GM19023 (cell line): Measurements from ENCODE around the gene AMBRA1.
"Not testable (repeated sequence)": the region's sequence is repeated elsewhere in the genome, so short reads cannot be mapped to it uniquely, and the experiment has no call there.

Experiments
- ATAC-seq: cut with Tn5 transposase; IDR thresholded peaks from one replicate; pipeline ENCODE4 v1.9.1; 2021; ENCODE audit warnings: mild to moderate bottlenecking, moderate library complexity; ENCODE audit not compliant: unreplicated experiment

AMBRA1 gene

DNA sequence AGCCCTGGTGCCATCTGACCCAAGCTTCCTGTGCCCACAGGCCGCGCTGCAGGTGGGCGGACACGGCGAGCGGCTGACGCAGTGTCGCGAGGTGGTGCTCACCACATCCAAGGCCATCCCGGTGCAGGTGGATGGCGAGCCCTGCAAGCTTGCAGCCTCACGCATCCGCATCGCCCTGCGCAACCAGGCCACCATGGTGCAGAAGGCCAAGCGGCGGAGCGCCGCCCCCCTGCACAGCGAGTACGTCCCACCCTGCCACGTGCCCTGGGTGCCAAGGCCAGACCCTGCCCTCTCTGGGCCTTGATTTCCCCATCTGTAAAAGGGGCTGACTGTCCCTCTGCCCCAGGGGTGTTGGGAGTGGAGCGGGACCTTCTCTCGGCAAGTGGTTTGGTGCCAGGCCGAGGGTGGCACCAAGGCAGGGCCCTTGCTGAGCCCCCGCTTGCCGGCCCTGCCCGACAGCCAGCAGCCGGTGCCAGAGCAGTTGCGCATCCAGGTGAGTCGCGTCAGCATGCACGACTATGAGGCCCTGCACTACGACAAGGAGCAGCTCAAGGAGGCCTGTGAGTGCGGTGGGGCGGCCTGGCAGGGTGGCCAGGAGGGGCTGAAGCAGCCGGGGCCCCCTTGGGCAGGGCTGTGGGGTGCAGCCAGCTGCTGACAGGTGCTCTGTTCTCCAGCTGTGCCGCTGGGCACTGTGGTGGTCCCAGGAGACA lies 218.3 kb downstream of the AMBRA1 start:
- no peak for ATAC-seq

DNA sequence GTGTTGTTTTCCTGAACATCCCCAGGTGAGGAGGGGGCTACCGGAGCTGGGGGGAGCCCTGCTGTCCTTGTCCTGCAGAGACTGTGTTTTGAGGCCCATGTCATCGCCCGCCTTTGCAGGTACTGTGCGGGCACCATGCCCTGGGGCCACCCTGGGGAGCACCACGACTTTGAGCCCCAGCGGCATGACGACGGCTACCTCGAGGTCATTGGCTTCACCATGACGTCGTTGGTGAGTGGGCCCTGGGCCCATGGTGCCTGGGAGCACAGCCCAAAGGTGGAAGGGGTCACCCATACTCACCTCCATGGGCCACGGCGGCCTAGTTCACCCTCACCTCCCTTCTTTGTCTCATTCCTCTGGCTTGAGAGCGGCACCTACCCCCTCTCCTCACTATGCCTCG lies 219.0 kb downstream of the AMBRA1 start:
- ATAC-seq: no peak

DNA sequence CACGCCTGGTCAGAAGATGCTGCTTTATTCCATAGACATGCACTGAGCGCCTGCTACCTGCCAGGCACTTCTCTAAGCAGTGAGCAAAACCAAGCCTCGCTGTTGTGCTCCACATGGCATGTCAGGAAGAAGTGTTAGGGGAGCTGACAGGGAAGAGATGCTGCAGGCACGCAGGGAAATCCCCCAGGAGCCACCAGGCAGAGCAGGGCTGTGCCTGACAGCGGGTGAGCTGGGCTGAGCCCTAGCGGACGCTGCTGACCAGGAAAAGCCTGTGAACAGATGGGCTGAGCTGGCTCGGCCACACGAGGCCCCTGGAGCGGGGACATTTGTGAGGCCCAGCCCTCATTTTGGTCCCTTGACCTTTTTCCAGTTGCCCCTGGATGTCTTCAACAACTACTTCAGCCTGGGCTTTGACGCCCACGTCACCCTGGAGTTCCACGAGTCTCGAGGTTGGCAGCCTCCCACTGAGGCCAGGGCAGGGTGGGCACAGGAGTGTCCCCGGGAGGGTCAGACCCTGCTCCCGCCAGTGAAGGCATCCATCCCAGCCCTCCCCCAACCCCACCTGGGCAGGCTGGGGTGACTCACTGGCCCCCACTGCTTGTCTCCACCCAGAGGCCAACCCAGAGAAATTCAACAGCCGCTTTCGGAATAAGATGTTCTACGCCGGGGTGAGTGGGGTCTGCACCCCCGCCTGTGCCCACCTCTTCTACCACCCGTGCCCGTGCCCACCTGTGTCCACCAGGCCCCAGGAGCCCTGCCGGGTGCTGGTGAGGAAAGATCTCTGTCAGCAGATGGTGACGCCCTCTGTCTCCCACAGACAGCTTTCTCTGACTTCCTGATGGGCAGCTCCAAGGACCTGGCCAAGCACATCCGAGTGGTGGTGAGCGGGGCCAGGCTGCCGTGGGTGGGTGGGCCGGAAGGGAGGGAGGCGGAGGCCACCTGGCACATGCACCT lies 219.8 kb downstream of the AMBRA1 start:
- ATAC-seq: no peak

DNA sequence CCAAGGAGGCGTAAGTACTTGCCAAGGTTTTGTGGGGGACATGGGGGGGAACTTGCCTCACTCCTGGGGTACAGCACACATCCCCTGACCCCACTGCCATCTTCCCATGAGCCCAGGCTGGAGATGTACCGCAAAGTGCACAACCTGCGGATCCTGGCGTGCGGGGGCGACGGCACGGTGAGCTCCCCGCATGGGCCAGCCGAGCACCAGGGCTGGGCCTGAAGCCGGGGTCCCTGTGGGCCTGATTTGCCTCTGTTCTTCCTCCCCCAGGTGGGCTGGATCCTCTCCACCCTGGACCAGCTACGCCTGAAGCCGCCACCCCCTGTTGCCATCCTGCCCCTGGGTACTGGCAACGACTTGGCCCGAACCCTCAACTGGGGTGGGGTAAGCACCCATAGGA lies 221.3 kb downstream of the AMBRA1 start:
- ATAC-seq: not testable (repeated sequence)

DNA sequence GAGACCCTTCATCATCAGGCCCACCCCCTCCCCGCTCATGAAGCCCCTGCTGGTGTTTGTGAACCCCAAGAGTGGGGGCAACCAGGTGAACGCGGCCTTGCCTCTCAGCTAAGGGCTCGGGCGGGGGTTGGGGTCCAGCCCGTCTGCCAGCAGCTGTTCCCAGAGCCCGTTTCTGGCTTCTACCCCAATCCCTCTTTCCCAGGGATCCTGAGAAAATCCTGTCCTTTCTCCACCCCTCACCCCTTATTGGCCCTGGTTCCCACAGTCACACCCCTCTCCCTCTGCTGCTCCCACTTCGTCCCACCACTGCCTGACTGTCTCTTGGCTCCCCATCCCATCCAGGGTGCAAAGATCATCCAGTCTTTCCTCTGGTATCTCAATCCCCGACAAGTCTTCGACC lies 221.7 kb downstream of the AMBRA1 start:
- no peak for ATAC-seq

DNA sequence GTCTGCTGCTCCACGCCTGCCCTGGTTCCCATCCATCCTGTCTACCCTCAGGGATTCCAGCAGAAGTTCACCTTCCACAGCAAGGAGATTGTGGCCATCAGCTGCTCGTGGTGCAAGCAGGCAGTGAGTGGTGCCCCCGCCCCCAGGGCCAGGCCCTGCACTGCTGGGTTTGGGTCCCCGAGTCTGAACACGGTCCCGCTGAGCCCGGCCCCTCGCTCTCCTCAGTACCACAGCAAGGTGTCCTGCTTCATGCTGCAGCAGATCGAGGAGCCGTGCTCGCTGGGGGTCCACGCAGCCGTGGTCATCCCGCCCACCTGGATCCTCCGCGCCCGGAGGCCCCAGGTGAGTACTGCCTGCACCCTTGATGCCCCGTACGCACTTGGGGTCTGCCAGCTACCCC lies 222.6 kb downstream of the AMBRA1 start:
- ATAC-seq: not testable (repeated sequence)

DNA sequence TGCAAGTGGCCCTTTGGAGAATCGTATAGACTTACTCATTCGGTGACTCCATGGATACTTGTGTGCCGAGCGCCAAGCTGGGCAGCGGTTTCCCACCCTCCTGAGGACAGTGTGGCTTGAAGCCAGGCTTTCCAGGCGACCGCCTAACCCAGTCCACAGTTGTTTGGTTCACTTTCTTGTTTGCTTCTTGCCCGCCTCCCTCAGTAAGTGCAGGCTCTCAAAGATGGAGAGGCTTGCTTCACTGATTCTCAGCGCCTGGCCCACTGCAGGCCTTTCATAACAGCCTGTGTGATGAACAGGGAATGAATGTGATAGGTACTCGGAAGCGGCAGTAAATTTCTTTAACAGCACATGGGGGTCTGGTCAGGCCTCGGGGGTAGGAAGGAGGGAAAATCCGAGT lies 223.6 kb downstream of the AMBRA1 start:
- no peak for ATAC-seq

DNA sequence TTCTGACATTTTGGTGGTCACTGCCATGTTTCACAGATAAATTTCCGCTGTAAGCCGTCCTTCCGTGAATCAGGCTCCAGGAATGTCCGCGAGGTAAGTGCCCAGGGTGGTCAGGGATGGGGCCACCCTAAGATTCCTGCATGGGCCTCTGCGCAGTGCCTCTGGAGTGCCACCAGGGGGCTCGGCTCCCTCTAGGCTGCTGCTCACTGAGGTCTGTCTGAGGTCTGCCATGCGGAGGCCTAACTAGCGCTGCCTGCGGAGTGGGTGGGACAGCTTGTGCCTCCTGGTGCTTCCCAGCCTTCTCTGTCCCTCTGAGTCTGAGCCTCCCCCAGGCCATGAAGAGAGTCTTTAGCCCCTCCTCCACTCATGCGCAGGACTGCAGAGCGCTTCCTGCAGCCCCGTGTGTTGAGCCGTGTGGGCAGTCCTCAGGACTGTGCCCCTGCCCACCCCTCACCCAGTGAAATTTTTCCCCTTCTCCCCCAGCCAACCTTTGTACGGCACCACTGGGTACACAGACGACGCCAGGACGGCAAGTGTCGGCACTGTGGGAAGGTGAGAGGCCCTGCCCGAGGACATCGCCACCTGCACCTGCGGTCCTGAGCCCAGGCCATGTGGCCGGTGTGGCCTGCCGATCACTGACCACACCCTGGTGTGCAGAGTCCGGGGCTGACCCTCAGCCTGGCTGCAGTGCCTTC lies 224.2 kb downstream of the AMBRA1 start:
- ATAC-seq: peak; percentile 52

DNA sequence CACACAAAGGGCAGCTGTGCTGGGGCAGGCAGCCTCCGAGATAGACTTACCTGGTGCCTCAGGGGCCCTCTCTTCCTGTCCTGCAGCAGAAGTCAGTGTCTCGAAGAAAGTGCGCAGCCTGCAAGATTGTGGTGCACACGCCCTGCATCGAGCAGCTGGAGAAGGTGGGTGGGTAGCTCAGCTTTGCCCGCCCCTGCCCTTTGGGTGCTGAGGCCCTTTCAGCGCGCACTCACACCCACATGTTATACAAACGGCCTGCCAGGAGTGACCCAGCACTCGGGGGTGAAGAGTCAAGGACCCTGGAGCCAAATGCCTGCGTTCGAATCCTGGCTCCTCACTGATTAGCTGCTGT lies 225.9 kb downstream of the AMBRA1 start:
- no peak for ATAC-seq

DNA sequence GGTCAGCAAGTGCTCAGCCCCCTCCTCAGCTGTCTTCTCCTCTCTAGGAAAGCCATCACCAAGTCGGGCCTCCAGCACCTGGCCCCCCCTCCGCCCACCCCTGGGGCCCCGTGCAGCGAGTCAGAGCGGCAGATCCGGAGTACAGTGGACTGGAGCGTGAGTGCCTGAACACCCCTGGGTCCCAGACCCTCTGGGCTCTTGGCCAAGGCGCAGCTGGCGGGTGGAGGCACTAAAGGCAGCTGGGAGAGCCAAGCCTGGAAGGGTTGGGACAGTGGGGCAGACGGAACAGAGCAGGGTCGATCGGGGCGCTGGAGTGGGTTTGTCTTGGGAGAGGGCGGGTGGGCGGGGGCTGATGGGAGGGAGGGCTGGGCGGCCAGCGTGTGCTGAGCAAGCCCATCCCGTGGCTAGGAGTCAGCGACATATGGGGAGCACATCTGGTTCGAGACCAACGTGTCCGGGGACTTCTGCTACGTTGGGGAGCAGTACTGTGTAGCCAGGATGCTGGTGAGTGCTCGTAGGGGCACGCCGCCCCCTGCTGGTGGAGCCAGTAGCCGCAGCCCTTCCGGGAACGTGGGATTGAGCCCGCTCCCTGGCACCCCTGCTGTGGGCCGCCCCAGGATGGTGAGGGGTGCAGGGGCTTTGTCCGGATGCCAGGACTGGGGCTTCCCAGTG lies 226.4 kb downstream of the AMBRA1 start:
- ATAC-seq: peak; percentile 81

DNA sequence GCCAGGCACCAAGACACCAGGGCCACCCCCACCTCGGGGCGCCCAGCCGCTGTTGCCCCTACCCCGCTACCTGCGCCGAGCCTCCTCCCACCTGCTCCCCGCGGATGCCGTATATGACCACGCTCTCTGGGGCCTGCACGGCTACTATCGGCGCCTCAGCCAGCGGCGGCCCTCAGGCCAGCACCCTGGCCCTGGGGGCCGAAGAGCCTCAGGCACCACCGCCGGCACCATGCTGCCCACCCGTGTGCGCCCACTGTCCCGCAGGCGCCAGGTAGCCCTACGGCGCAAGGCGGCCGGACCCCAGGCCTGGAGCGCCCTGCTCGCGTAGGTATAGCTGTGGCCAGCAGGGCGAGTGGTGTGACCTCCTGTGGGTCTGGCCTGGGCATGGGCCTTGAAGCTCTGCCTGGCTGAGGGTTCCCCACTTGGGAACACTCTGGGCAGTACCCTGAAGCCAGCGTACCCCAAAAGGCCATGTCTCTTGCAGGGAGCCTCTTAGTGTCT lies 227.1 kb downstream of the AMBRA1 start:
- no peak for ATAC-seq

DNA sequence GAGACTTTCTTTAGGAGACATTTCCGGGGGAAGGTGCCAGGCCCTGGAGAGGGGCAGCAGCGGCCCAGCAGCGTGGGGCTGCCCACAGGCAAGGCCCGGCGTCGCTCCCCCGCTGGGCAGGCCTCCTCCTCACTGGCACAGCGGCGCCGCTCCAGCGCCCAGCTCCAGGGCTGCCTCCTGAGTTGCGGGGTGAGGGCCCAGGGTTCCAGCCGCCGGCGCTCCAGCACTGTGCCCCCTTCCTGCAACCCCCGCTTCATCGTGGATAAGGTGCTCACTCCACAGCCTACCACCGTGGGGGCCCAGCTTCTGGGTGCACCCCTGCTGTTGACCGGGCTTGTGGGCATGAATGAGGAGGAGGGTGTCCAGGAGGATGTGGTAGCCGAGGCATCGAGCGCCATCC lies 227.6 kb downstream of the AMBRA1 start:
- no peak for ATAC-seq

DNA sequence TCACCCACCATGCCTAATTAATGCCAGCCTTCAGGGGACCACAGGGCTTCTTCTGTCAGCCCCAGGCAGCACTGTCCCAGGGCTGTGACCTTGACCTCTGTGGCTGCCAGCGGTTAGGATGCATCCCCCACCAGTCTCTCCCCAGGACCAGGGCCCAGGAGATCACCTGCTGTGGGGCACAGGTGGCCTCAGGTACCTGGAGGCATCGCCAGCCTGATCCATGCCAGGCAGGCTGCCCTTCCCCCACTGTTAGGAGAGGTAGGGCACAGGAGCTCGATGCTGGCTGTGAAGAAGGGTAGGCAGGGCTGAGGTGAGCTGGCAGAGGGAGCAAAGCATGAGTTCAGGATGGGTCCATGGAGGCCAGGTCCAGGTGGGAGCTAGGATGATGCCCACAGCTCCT lies 229.0 kb downstream of the AMBRA1 start:
- no peak for ATAC-seq

DNA sequence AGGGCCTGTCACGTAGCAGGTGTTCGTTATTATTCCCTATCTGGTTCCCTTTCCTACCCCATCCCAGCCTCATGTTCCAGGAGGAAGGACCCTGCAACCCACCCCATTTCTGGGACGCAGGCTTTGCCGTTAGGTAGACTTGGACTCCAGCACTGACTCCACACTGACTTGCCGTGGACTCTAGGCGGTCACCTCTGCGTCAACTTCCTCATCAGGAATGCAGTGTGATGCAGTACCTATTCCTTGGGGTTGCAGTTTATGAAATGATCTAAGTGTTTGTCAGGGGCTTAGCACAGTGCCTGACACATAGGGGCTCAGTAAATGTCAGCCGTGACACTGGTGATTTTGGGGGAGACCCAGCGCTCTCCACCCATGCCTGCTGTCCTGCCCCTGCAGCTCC lies 229.8 kb downstream of the AMBRA1 start:
- ATAC-seq: no peak

DNA sequence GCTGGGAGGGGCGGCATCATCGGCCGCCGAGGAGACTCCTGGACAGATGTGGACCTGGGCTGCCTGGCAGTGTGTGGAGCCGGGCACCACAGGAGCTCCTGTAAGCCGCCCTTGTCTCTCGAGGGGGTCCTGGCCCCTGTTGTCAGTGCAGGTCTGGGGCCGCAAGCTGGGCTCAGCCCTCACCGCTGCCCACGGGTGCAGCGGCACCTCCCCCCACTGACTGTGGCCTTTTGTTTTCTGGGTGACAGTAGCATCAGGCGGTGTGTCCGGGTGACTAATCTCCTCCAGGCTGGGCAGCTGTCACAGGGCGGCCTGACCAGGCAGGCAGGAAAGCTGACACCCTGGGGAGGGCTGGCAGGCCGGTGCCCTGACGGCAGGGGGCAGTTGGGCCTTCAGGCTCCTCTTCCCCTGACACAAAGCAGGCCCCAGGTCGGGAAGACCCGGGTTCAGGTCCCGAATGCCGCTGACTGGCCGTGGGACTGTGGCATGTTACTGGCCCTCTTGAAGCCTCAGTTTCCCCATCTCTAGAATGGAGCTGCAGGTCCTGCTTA lies 230.3 kb downstream of the AMBRA1 start:
- no peak for ATAC-seq

DNA sequence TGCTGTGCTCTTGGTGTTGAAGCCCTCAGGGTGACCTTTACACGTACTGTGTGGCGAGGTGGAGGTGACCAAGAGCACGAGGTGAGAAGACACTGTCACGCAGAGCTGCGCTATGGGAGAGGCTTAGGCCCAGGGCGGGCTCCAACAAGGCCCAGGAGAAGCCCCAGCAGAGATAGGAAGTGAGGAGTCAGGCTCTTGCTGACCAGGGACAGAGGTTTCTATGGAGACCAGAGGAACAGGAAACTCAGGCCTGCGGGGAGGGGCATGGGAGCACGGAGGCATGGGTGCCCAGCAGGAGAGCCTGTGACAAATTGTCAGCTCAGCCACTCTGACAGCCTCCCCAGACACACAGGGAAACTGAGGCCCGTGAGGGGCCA lies 230.8 kb downstream of the AMBRA1 start:
- no peak for ATAC-seq

DNA sequence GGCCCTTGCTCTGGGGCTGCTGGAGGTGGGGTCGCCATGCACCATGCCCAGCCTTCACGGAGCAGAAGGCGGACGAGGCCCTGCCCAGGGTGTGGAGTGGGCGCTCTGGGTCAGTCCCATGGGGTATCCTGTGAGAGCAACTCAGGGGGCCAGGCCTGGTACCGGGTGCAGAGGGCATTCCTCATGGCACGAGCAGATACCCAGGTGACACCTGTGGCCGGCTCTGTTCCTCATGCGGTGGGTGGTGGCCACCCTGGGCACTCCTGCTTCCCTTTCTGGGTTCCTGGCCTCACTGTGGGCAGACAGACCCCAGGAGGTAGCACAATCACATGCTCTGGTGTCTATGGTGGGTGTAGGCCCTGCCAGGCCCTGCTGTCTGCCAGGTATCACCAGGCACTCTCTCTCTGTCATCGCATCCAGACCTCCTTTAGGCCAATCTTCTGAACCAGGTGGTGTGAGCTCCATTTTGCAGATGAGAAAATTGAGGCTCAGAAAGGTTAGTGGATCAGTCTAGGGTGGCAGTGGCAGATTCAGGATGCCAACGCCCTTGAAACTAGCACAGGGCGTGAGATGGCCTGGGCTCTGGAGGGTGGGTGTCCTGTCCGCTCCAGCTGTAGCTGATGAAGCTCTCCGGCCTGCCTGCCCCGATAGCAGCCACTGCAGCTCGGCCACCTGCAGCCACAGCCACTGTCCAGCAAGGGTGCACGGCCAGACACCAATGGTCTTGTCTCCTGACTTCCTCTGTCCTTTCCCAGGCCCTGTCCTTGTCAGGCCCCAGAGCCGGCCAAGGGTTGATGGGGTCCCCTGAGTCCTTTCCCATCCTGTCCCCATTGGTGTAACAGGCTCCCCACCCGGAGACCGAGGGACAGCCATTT lies 231.4 kb downstream of the AMBRA1 start:
- ATAC-seq: no peak

DNA sequence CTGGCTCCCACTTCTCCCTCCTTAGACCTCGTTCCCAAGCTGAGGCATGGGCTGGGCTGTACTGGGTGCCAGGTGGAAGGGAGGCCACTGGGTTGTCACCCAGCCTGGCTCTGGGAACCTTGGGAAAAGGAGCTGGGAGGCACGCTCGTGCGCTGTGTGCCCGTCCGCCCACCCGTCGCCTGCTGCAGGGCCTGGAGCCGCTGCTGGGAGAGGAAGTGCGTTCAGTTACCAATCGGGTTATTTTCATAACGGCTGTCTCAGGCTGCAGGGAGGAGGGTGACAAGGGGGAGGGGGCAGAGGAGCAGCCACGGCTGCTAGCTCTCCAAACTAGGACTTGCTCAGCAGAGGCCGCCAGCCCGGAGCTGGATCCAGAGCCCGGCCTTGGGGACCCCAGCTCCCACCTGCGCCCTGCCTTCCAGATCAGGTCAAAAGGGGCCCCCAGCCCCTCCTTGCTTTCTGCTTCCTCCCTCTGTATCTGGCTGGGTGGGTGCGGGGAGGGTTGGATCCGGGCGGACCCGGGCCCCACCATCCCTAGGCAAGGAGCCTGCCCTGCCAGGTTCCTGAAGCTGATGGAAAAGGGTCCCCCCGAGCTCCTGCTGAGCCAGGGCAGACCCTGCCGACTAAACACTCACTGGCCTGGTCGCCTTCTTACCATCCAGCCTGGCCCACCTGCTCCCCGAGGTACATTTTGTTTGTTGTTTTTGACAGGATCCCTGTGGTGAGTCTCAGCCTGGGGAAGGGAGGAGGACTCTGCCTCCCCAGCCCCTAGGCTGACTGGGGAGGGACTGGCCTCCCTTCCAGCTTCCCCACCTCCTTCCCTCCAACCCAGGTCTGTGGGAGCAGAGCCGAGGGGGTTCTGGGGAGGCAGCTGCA lies 232.3 kb downstream of the AMBRA1 start:
- ATAC-seq: peak; percentile 95

DNA sequence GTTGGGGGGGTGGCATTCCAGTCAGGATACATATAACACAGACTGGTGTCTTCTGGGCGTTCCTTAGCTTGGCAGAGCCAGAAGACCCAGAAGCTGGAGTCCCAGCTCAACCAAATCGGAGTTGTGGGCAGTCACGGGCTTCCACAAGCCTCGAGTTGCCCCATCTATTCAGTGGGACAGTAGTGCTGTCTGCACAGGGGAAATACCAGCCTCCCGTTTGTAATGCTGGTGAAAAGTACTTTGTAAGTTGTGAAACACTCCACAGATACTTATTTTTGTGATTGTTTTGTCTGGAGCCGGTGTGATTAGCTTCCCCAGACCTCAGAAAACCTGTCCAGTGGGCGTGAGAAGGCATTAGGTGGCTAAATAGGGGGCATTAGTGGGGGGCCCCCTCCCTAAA lies 232.9 kb downstream of the AMBRA1 start:
- peak; percentile 16 for ATAC-seq
